Measurements from ENCODE around the gene RETN. TPM values are rescaled to one million over a fixed set of nuclear protein-coding genes. Genes with fewer than 3 reads are reported as not detected.

Gene RETN
- total and polyA plus RNA-seq, 2 experiments from 2014 or later, result not detected

DNA sequence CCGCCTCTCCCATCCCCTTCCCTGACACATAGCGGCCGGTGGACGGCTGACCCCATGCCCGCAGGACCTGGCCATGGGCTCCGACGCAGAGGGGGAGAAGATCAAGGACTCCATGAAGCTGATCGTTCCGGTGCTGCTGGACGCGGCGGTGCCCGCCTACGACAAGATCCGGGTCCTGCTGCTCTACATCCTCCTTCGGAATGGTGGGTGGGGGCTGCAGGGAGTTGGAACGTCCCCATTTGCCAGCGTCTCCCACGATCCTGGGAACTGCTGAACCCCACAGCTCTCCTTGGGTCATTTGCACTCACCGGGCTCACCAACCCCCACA is 24.3 kb upstream of the RETN start:
- Histone ChIP-seq H3K9me2 (ENCODE audit: insufficient read depth) (no peaks in the 10 kb centered on the region), H3K27me3 (replicated peaks; ENCODE audit: insufficient read depth) (no peaks in the 10 kb centered on the region), H3K9me3 (ENCODE audit: low read depth) (no peaks in the 10 kb centered on the region), H3K79me2 (ENCODE audit: insufficient read depth) (no peaks in the 10 kb centered on the region), H2AFZ (no peak overlapping the region), H3K27ac (no peak overlapping the region), H3K4me3 (no peak overlapping the region), H3K9ac (no peak overlapping the region), H3K4me1 (ENCODE audit: insufficient read depth) (no peaks in the 10 kb centered on the region), H3K36me3 (ENCODE audit: low read depth) (no peaks in the 10 kb centered on the region), H4K20me1 (ENCODE audit: insufficient read depth) (no peaks in the 10 kb centered on the region), H3F3A (ENCODE audit: insufficient read depth) (no peaks in the 10 kb centered on the region), H3K4me2 (ENCODE audit: unreplicated experiment) (no peak overlapping the region)
- WGBS, 2 experiments (ENCODE audit: low coverage in 1 of 2, low lambda C conversion rate in 2 of 2, missing lambda C conversion rate in 2 of 2), result 87 to 90% methylated on average over 16 to 20 of the region's 20 CpGs
- in situ Hi-C loops (cut with MboI), result no loop called here
- no peak for DNase-seq
- TF ChIP-seq EZH2 (IDR thresholded peaks at IDR 0.05; ENCODE audit: insufficient read depth, poor library complexity, severe bottlenecking), result no peak

DNA sequence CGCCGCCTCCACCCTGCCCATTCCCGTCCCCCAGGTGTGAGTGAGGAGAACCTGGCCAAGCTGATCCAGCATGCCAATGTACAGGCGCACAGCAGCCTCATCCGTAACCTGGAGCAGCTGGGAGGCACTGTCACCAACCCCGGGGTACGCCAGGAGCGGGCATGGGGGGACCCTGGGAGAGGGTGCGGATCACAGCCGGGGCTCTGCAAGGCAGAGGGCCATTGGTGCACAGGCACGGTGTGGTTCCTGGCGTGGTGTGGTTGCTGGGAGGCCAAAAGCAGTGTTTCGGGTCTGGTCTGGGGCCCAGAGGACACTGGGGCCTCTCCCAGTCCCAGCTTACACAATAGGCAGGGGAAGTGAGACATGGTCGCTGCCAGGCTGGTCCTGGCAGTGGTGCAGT is 23.7 kb upstream of the RETN start:
- Histone ChIP-seq H3F3A (ENCODE audit: insufficient read depth) (no peaks in the 10 kb centered on the region), H3K27me3 (replicated peaks; ENCODE audit: insufficient read depth) (no peaks in the 10 kb centered on the region), H3K4me3 (no peak overlapping the region), H3K9me2 (ENCODE audit: insufficient read depth) (no peaks in the 10 kb centered on the region), H3K9me3 (ENCODE audit: low read depth) (no peaks in the 10 kb centered on the region), H3K4me2 (ENCODE audit: unreplicated experiment) (no peak overlapping the region), H3K9ac (no peak overlapping the region), H2AFZ (no peak overlapping the region), H3K36me3 (ENCODE audit: low read depth) (no peaks in the 10 kb centered on the region), H3K4me1 (ENCODE audit: insufficient read depth) (no peaks in the 10 kb centered on the region), H3K79me2 (ENCODE audit: insufficient read depth) (no peaks in the 10 kb centered on the region), H3K27ac (no peak overlapping the region), H4K20me1 (ENCODE audit: insufficient read depth) (no peaks in the 10 kb centered on the region)
- 74 to 78% methylated on average over 14 of the region's 14 CpGs for WGBS, 2 experiments (ENCODE audit: low coverage in 1 of 2, low lambda C conversion rate in 2 of 2, missing lambda C conversion rate in 2 of 2)
- no peak for DNase-seq
- TF ChIP-seq EZH2 (IDR thresholded peaks at IDR 0.05; ENCODE audit: insufficient read depth, poor library complexity, severe bottlenecking) (no peak), EZH2phosphoT487 (IDR thresholded peaks at IDR 0.05; ENCODE audit: insufficient read depth, low read depth) (no peak)
- in situ Hi-C loops (cut with MboI), result no loop called here

GRCh38 chr19:7645656-7646425 is 23.0 kb upstream of the RETN start:
- H3K36me3 ChIP-seq (ENCODE audit: low read depth), result no peaks in the 10 kb centered on the region
- no peak overlapping the region for H2AFZ ChIP-seq
- no peaks in the 10 kb centered on the region for H3K9me3 ChIP-seq (ENCODE audit: low read depth)
- no peak for TF ChIP-seq EZH2phosphoT487 (IDR thresholded peaks at IDR 0.05; ENCODE audit: insufficient read depth, low read depth)
- TF ChIP-seq EZH2 (IDR thresholded peaks at IDR 0.05; ENCODE audit: insufficient read depth, poor library complexity, severe bottlenecking), result no peak
- DNase-seq, result no peak
- no peak overlapping the region for H3K27ac ChIP-seq
- no peak overlapping the region for H3K9ac ChIP-seq
- H3K4me2 ChIP-seq (ENCODE audit: unreplicated experiment), result no peak overlapping the region
- no peaks in the 10 kb centered on the region for H3K79me2 ChIP-seq (ENCODE audit: insufficient read depth)
- no peaks in the 10 kb centered on the region for H3K9me2 ChIP-seq (ENCODE audit: insufficient read depth)
- peaks cover 4% of the 10 kb centered on the region; the same call in 1 of the 2 replicates for H3K27me3 ChIP-seq (replicated peaks; ENCODE audit: insufficient read depth)
- in situ Hi-C loops (cut with MboI), result no loop called here
- WGBS, 2 experiments (ENCODE audit: low coverage in 1 of 2, low lambda C conversion rate in 2 of 2, missing lambda C conversion rate in 2 of 2), result 48 to 49% methylated on average over 16 to 20 of the region's 20 CpGs
- no peak overlapping the region for H3K4me3 ChIP-seq
- no peaks in the 10 kb centered on the region for H3K4me1 ChIP-seq (ENCODE audit: insufficient read depth)
- no peaks in the 10 kb centered on the region for H4K20me1 ChIP-seq (ENCODE audit: insufficient read depth)
- H3F3A ChIP-seq (ENCODE audit: insufficient read depth), result no peaks in the 10 kb centered on the region

GRCh38 chr19:7646426-7646700 is 22.5 kb upstream of the RETN start:
- no peak overlapping the region for H3K4me3 ChIP-seq
- H3K27ac ChIP-seq, result no peak overlapping the region
- WGBS, 2 experiments (ENCODE audit: low coverage in 1 of 2, low lambda C conversion rate in 2 of 2, missing lambda C conversion rate in 2 of 2), result 62 to 65% methylated on average over 8 of the region's 8 CpGs
- no peaks in the 10 kb centered on the region for H3K79me2 ChIP-seq (ENCODE audit: insufficient read depth)
- no peaks in the 10 kb centered on the region for H3F3A ChIP-seq (ENCODE audit: insufficient read depth)
- no peaks in the 10 kb centered on the region for H3K36me3 ChIP-seq (ENCODE audit: low read depth)
- TF ChIP-seq EZH2phosphoT487 (IDR thresholded peaks at IDR 0.05; ENCODE audit: insufficient read depth, low read depth) (no peak), EZH2 (IDR thresholded peaks at IDR 0.05; ENCODE audit: insufficient read depth, poor library complexity, severe bottlenecking) (no peak)
- H3K9me2 ChIP-seq (ENCODE audit: insufficient read depth), result no peaks in the 10 kb centered on the region
- no peak for DNase-seq
- in situ Hi-C loops (cut with MboI), result no loop called here
- no peak overlapping the region for H2AFZ ChIP-seq
- H3K9me3 ChIP-seq (ENCODE audit: low read depth), result no peaks in the 10 kb centered on the region
- no peaks in the 10 kb centered on the region for H3K4me1 ChIP-seq (ENCODE audit: insufficient read depth)
- no peak overlapping the region for H3K4me2 ChIP-seq (ENCODE audit: unreplicated experiment)
- H3K27me3 ChIP-seq (replicated peaks; ENCODE audit: insufficient read depth), result peaks cover 6% of the 10 kb centered on the region; the same call in 1 of the 2 replicates
- H4K20me1 ChIP-seq (ENCODE audit: insufficient read depth), result no peaks in the 10 kb centered on the region
- no peak overlapping the region for H3K9ac ChIP-seq

DNA sequence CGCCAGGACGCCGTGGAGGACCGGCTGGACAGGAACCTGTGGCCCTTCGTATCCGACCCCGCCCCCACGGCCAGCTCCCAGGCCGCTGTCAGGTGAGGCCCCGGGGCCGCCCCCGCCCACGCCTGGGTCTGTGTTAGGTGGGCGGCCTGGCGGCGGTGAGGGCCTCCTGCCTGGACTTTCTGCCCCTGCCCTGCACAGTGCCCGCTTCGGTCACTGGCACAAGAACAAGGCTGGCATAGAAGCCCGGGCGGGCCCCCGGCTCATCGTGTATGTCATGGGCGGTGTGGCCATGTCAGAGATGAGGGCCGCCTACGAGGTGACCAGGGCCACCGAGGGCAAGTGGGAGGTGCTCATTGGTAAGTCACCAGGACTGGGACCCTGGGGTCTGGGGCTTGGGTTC is 21.7 kb upstream of the RETN start:
- Histone ChIP-seq H3K4me3 (no peak overlapping the region), H3K36me3 (ENCODE audit: low read depth) (no peaks in the 10 kb centered on the region), H3K9ac (no peak overlapping the region), H3K27ac (no peak overlapping the region), H4K20me1 (ENCODE audit: insufficient read depth) (no peaks in the 10 kb centered on the region), H3K79me2 (ENCODE audit: insufficient read depth) (no peaks in the 10 kb centered on the region), H3F3A (ENCODE audit: insufficient read depth) (no peaks in the 10 kb centered on the region), H3K4me2 (ENCODE audit: unreplicated experiment) (no peak overlapping the region), H3K9me3 (ENCODE audit: low read depth) (no peaks in the 10 kb centered on the region), H2AFZ (no peak overlapping the region), H3K27me3 (replicated peaks; ENCODE audit: insufficient read depth) (peaks cover 6% of the 10 kb centered on the region; the same call in 1 of the 2 replicates), H3K4me1 (ENCODE audit: insufficient read depth) (no peaks in the 10 kb centered on the region), H3K9me2 (ENCODE audit: insufficient read depth) (no peaks in the 10 kb centered on the region)
- DNase-seq, result no peak
- 79 to 85% methylated on average over 20 to 26 of the region's 26 CpGs for WGBS, 2 experiments (ENCODE audit: low coverage in 1 of 2, low lambda C conversion rate in 2 of 2, missing lambda C conversion rate in 2 of 2)
- TF ChIP-seq EZH2phosphoT487 (IDR thresholded peaks at IDR 0.05; ENCODE audit: insufficient read depth, low read depth) (no peak), EZH2 (IDR thresholded peaks at IDR 0.05; ENCODE audit: insufficient read depth, poor library complexity, severe bottlenecking) (no peak)
- in situ Hi-C loops (cut with MboI), result no loop called here
